SU-DHL-6 (cell line): ENCODE results near the gene EML1.

ENCODE experiments used
- H2AFZ ChIP-seq: fragments of 200-600 bp; sonication (generic); 2 replicates; pipeline ENCODE4 v1.6.1; 2014; ENCODE audit warnings: low read depth, mild to moderate bottlenecking, moderate library complexity, mixed read lengths, antibody characterized with exemption, low read length; ENCODE audit not compliant: severe bottlenecking
- H3F3A ChIP-seq: fragments of 200-600 bp; shearing (Covaris generic); 2 replicates; pipeline ENCODE4 v1.6.0; 2016; ENCODE audit warnings: antibody characterized with exemption, mild to moderate bottlenecking; ENCODE audit not compliant: insufficient read depth
- H3K27ac ChIP-seq: fragments of 200-600 bp; sonication (generic); 2 replicates; pipeline ENCODE4 v1.5.1; 2016; ENCODE audit warnings: low read depth, mild to moderate bottlenecking, low read length, moderate library complexity, mixed read lengths
- H3K27me3 ChIP-seq: fragments of 200-600 bp; sonication (generic), shearing (Covaris generic); 2 replicates; pipeline ENCODE4 v1.6.0; 2014; ENCODE audit warnings: mild to moderate bottlenecking, low read length
- H3K36me3 ChIP-seq: fragments of 200-600 bp; sonication (generic); 2 replicates; pipeline ENCODE4 v1.6.1; 2014; ENCODE audit warnings: mild to moderate bottlenecking, low read length, mixed read lengths
- H3K4me2 ChIP-seq: fragments of 300-600, 200-600 bp; shearing (Covaris generic), sonication (generic); 2 replicates; pipeline ENCODE4 v1.6.0; 2014; ENCODE audit warnings: low read length, low read depth, mild to moderate bottlenecking; ENCODE audit not compliant: poor library complexity, severe bottlenecking
- H3K4me3 ChIP-seq: fragments of 200-600 bp; sonication (generic); 2 replicates; pipeline ENCODE4 v1.5.1; 2014; ENCODE audit warnings: antibody characterized with exemption, low read length, mild to moderate bottlenecking, mixed read lengths; ENCODE audit not compliant: insufficient read depth, poor library complexity, severe bottlenecking
- H3K79me2 ChIP-seq: fragments of 200-600 bp; sonication (generic); 2 replicates; pipeline ENCODE4 v1.6.1; 2014; ENCODE audit warnings: mild to moderate bottlenecking, low read length, moderate library complexity; ENCODE audit not compliant: insufficient read depth
- H3K9ac ChIP-seq: fragments of 200-600 bp; sonication (generic); 2 replicates; pipeline ENCODE4 v1.7.0; 2014; ENCODE audit warnings: mild to moderate bottlenecking, low read length
- H3K9me2 ChIP-seq: fragments of 200-600 bp; sonication (generic); replicated peaks from 2 replicates; pipeline ENCODE4 v1.6.1; 2014; ENCODE audit warnings: low read length; ENCODE audit not compliant: insufficient read depth
- H3K9me3 ChIP-seq: fragments of 200-600 bp; sonication (generic); 2 replicates; pipeline ENCODE4 v1.6.1; 2014; ENCODE audit warnings: low read length, mixed read lengths; ENCODE audit not compliant: insufficient read depth
- H4K20me1 ChIP-seq: fragments of 200-600 bp; sonication (generic); 2 replicates; pipeline ENCODE4 v1.6.1; 2014; ENCODE audit warnings: low read depth, mild to moderate bottlenecking, antibody characterized with exemption, low read length, moderate library complexity, mixed read lengths
- EZH2phosphoT487 ChIP-seq: fragments of 200-600 bp; sonication (generic), shearing (Covaris generic); conservative IDR thresholded peaks from 2 replicates; pipeline ENCODE4 v1.6.1; 2018; ENCODE audit warnings: mild to moderate bottlenecking, antibody characterized with exemption, low read length, moderate library complexity, mixed read lengths
- TF ChIP-seq, protein P1 (sequence below): fragments of 200-600 bp; sonication (generic); IDR thresholded peaks from one replicate; pipeline ENCODE4 v1.5.1; 2017; ENCODE audit warnings: antibody characterized with exemption, mild to moderate bottlenecking, low read length, moderate library complexity; ENCODE audit not compliant: insufficient read depth, poor library complexity, severe bottlenecking

Gene EML1

DNA sequence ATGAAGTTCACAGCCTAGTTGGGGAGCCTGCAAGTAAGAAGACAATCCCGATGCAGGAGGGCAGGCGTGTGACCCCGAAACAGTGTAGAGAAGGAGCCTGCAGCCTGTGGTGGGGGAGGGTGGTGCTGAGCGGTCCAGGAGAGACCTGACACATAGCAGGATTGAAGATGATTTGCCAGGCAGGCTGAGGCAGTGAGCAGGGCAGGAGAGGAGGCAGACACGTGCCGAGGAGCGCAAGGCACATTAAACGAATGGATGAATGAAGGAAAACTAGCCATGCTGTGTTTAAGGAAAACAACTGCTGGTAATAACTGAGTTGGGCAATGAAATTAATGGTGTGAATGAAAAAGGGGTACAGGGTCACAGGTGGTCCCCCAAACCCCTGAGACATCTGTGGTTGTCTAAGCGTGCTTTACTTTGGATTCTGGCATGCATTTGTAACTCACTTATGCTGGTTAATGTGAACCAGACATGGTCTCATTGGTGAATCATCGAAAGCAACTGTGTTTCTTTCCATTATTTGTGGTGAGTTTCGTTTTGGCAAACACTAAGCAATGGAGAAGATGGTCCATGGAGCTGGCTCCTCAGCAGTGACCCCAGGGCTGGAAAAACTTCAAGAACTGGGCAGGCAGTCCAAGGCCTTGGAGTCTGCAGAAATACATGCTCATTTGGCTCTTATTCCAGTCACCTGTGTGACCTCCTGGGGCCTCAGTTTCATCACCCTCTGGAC is 175.1 kb downstream of the EML1 start:
- no peaks in the 10 kb centered on the region for H3F3A ChIP-seq
- no peak overlapping the region for H3K27ac ChIP-seq
- no peaks in the 10 kb centered on the region for H3K9me2 ChIP-seq
- no peak overlapping the region for H2AFZ ChIP-seq
- H3K9ac ChIP-seq = no peak overlapping the region
- H3K4me3 ChIP-seq = no peak overlapping the region
- H3K79me2 ChIP-seq = no peaks in the 10 kb centered on the region
- H4K20me1 ChIP-seq = no peaks in the 10 kb centered on the region
- H3K36me3 ChIP-seq = no peaks in the 10 kb centered on the region
- no peak for TF ChIP-seq EZH2phosphoT487
- TF ChIP-seq, protein P1, sequence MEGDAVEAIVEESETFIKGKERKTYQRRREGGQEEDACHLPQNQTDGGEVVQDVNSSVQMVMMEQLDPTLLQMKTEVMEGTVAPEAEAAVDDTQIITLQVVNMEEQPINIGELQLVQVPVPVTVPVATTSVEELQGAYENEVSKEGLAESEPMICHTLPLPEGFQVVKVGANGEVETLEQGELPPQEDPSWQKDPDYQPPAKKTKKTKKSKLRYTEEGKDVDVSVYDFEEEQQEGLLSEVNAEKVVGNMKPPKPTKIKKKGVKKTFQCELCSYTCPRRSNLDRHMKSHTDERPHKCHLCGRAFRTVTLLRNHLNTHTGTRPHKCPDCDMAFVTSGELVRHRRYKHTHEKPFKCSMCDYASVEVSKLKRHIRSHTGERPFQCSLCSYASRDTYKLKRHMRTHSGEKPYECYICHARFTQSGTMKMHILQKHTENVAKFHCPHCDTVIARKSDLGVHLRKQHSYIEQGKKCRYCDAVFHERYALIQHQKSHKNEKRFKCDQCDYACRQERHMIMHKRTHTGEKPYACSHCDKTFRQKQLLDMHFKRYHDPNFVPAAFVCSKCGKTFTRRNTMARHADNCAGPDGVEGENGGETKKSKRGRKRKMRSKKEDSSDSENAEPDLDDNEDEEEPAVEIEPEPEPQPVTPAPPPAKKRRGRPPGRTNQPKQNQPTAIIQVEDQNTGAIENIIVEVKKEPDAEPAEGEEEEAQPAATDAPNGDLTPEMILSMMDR = no peak
- no peaks in the 10 kb centered on the region for H3K9me3 ChIP-seq
- no peak overlapping the region for H3K4me2 ChIP-seq
- no peaks in the 10 kb centered on the region for H3K27me3 ChIP-seq

DNA sequence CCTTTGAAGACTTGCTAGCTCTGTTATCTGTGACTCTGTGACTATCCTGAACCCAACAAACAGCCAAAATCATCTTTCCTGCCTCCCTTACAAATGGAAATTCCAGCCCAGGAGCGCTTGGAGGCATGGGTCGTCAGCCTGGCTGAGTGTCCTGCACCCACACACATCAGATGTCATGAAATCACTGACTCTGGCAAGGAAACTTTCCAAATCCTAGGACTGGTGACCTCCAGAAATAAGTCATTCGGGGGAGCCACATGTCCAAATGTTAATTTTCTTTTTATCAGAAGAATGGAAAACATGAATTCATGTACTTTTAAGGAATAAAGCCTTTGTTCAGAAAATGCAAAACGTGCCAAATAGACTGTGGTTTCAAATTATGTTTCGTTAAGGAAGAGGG is 175.7 kb downstream of the EML1 start:
- H3K9me3 ChIP-seq = no peaks in the 10 kb centered on the region
- no peaks in the 10 kb centered on the region for H3K9me2 ChIP-seq
- no peaks in the 10 kb centered on the region for H4K20me1 ChIP-seq
- no peaks in the 10 kb centered on the region for H3F3A ChIP-seq
- H3K36me3 ChIP-seq = no peaks in the 10 kb centered on the region
- H2AFZ ChIP-seq = no peak overlapping the region
- no peak overlapping the region for H3K4me2 ChIP-seq
- H3K79me2 ChIP-seq = no peaks in the 10 kb centered on the region
- no peak overlapping the region for H3K4me3 ChIP-seq
- H3K27ac ChIP-seq = no peak overlapping the region
- H3K9ac ChIP-seq = no peak overlapping the region
- TF ChIP-seq, protein P1 = no peak
- no peak for TF ChIP-seq EZH2phosphoT487
- H3K27me3 ChIP-seq = no peaks in the 10 kb centered on the region

DNA sequence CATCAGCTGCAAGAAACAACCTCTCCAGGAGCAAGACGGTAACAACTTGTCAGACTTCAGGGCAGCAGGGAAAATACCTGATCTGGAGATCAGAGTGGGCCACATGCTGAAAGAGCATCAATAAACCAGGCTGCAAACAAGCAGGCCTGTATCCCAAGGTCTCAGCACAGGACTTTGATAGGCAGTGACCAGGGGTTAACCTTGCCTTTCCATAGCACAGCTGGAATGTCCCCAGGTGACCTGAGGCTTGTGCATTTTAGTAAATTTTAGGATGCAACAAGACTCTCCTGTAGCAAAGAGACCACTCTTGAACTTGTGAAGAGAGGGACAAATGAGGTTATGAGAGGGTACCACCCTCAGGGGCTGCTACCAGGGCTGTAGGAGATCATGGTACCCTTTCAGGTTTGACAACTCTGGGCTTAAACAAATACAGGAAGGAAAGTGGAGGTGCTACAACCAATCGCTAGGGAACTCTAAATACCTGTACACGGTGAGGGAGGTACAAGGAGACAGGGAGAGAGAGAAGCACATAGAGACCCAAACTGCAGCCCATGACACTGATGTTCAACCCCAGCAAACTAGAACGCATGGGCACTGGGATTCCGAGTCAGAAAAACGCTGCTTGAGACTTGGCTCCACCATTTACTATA is 176.6 kb downstream of the EML1 start:
- no peak overlapping the region for H3K27ac ChIP-seq
- H3K9ac ChIP-seq = no peak overlapping the region
- H4K20me1 ChIP-seq = no peaks in the 10 kb centered on the region
- no peak overlapping the region for H2AFZ ChIP-seq
- H3K4me2 ChIP-seq = no peak overlapping the region
- no peaks in the 10 kb centered on the region for H3K79me2 ChIP-seq
- no peak for TF ChIP-seq EZH2phosphoT487
- TF ChIP-seq, protein P1 = no peak
- H3K36me3 ChIP-seq = no peaks in the 10 kb centered on the region
- no peaks in the 10 kb centered on the region for H3K9me3 ChIP-seq
- no peak overlapping the region for H3K4me3 ChIP-seq
- no peaks in the 10 kb centered on the region for H3K9me2 ChIP-seq
- H3F3A ChIP-seq = no peaks in the 10 kb centered on the region
- H3K27me3 ChIP-seq = no peaks in the 10 kb centered on the region
